A549 (cell line): ENCODE results near the gene GPR52. TPM values are rescaled to one million over a fixed set of nuclear protein-coding genes. Genes with fewer than 3 reads are reported as not detected.
A peak's percentile ranks its signal among the peaks of the same experiment; 100 is the strongest.

Experiments
- ATAC-seq, 2 experiments: fragments of 200-7000 bp in 1 of 2; fragments of >200 bp in 1 of 2; cut with Nextera tagmentation in 1 of 2; cut with Tn5 transposase in 1 of 2; 3 replicates each; pipeline versions ENCODE4 v1.8.0 to v1.9.1; 2018 to 2020; ENCODE audit warnings: mild to moderate bottlenecking in 1 of 2, moderate library complexity in 1 of 2
- CTCF ChIA-PET: fragments of 300-600 bp; sonication (Branson Sonifier 250); formaldehyde crosslinking; extraction: SDS; loops from one replicate; lab custom pipeline; 2021; ENCODE audit warnings: antibody characterized with exemption, inconsistent platforms; lab: Yijun Ruan, JAX
- POLR2A ChIA-PET: fragments of 350-600 bp; formaldehyde crosslinking; extraction: SDS; loops from one replicate; lab custom pipeline; 2021; ENCODE audit warnings: antibody characterized with exemption, inconsistent platforms; lab: Yijun Ruan, JAX
- DNase-seq, 2 experiments: peaks; one replicate each; pipeline versions ENCODE4 v3.0.0 to v3.0.0-alpha.2; 2011 to 2016; ENCODE audit warnings: low read depth in 1 of 2, low spot score in 1 of 2
- FAIRE-seq: peaks from 2 replicates; lab custom pipeline; 2011; peaks lifted over from hg19 to GRCh38; lab: Jason Lieb, UNC
- H3K27ac ChIP-seq, 2 experiments: fragments of >200 bp; sonication (Bioruptor Twin); formaldehyde crosslinking; 3 replicates each; pipeline ENCODE4 v1.5.1; 2016 to 2017
- H3K4me1 ChIP-seq: fragments of >200 bp; sonication (Bioruptor Twin); formaldehyde crosslinking; 3 replicates; pipeline ENCODE4 v1.6.1; 2016
- H3K4me2 ChIP-seq: fragments of >200 bp; sonication (Bioruptor Twin); formaldehyde crosslinking; 3 replicates; pipeline ENCODE4 v1.6.1; 2016
- H3K4me3 ChIP-seq: fragments of >200 bp; sonication (Bioruptor Twin); formaldehyde crosslinking; 3 replicates; pipeline ENCODE4 v1.5.1; 2016
- H3K9me3 ChIP-seq: fragments of >200 bp; sonication (Bioruptor Twin); formaldehyde crosslinking; 3 replicates; pipeline ENCODE4 v1.6.1; 2016
- BHLHE40 ChIP-seq: IDR thresholded peaks from 2 replicates; pipeline ENCODE4 v1.6.1; 2012; ENCODE audit warnings: low read depth, low read length, inconsistent platforms
- CHD2 ChIP-seq: fragments of 150-350 bp; IDR thresholded peaks from 2 replicates; pipeline ENCODE4 v1.6.1; 2014; ENCODE audit warnings: low read length; ENCODE audit not compliant: partially characterized antibody
- CHD4 ChIP-seq: fragments of 200-600 bp; sonication (generic); IDR thresholded peaks from 2 replicates; pipeline ENCODE4 v1.6.1; 2016; ENCODE audit warnings: antibody characterized with exemption, mild to moderate bottlenecking, borderline replicate concordance
- E2F6 ChIP-seq: IDR thresholded peaks from 2 replicates; pipeline ENCODE4 v1.6.1; 2012; ENCODE audit warnings: low read depth, borderline replicate concordance
- EP300 ChIP-seq, 2 experiments: fragments of >200 bp; sonication (Bioruptor Twin); formaldehyde crosslinking; IDR thresholded peaks; 2 replicates in 1 of 2; 3 replicates in 1 of 2; pipeline ENCODE4 v1.6.1; 2016 to 2017
- FOXS1 ChIP-seq: fragments of 250-450 bp; sonication (Bioruptor Pico); IDR thresholded peaks from 2 replicates; pipeline ENCODE4 v1.5.0; 2020; ENCODE audit warnings: mild to moderate bottlenecking, moderate library complexity
- HOXB13 ChIP-seq: fragments of 250-450 bp; sonication (Bioruptor Pico); IDR thresholded peaks from 2 replicates; pipeline ENCODE4 v1.5.0; 2020; ENCODE audit warnings: low read depth, mild to moderate bottlenecking, moderate library complexity
- KDM1A ChIP-seq: fragments of 200-600 bp; sonication (generic); IDR thresholded peaks from 2 replicates; pipeline ENCODE4 v1.6.1; 2016; ENCODE audit warnings: low read depth, mild to moderate bottlenecking
- MAFK ChIP-seq: fragments of 450-650 bp; IDR thresholded peaks from 2 replicates; pipeline ENCODE4 v1.6.1; 2014; ENCODE audit not compliant: partially characterized antibody
- MYC ChIP-seq: IDR thresholded peaks from 2 replicates; pipeline ENCODE4 v1.6.1; 2012; ENCODE audit warnings: mild to moderate bottlenecking, inconsistent platforms, low read length, improper control_type of control experiment, borderline replicate concordance
- NFE2L2 ChIP-seq: fragments of 150-350 bp; conservative IDR thresholded peaks from 2 replicates; pipeline ENCODE4 v1.6.1; 2014; ENCODE audit warnings: low read length
- PHF8 ChIP-seq: fragments of 200-600 bp; sonication (generic); IDR thresholded peaks from 2 replicates; pipeline ENCODE4 v1.6.1; 2016; ENCODE audit warnings: low read depth, mild to moderate bottlenecking, antibody characterized with exemption, moderate library complexity, borderline replicate concordance
- POLR2AphosphoS2 ChIP-seq: conservative IDR thresholded peaks from 2 replicates; pipeline ENCODE4 v1.6.1; 2012; ENCODE audit warnings: low read length, improper control_type of control experiment, inconsistent platforms
- RCOR1 ChIP-seq: fragments of 150-350 bp; IDR thresholded peaks from 2 replicates; pipeline ENCODE4 v1.6.1; 2014; ENCODE audit warnings: antibody characterized with exemption, low read length, low read depth
- REST ChIP-seq: fragments of 200-600 bp; sonication (generic); IDR thresholded peaks from 2 replicates; pipeline ENCODE4 v1.6.1; 2016; ENCODE audit warnings: antibody characterized with exemption, mild to moderate bottlenecking, moderate library complexity
- SMC3 ChIP-seq: fragments of >200 bp; sonication (Bioruptor Twin); formaldehyde crosslinking; IDR thresholded peaks from 3 replicates; pipeline ENCODE4 v1.6.1; 2018; ENCODE audit warnings: inconsistent platforms
- SREBF2 ChIP-seq: fragments of 450-650 bp; IDR thresholded peaks from 2 replicates; pipeline ENCODE4 v1.6.1; 2014; ENCODE audit warnings: mild to moderate bottlenecking, moderate library complexity
- WGBS: methylation state at CpG from one replicate; pipeline ENCODE4 v1.1.6; 2017; ENCODE audit errors: missing lambda C conversion rate; 5-methylcytosine and 5-hydroxymethylcytosine counted together
- polyA plus RNA-seq, 4 experiments: library from polyadenylated mRNA; depleted of rRNA in 3 of 4; stranded (reverse); fragments of >200 nt; fragmentation: RNase III in 1 of 4; extraction: RNeasy Plus Mini Kit Qiagen cat#74134 plus additional on column Dnase treatment in 1 of 4; gene quantifications; 2 replicates in 3 of 4; 3 replicates in 1 of 4; pipeline ENCODE4 v1.2.3, GENCODE V29; 2011 to 2017
- TF ChIP-seq, protein P1 (sequence below): fragments of >200 bp; sonication (Bioruptor Twin); formaldehyde crosslinking; IDR thresholded peaks from 3 replicates; pipeline ENCODE4 v1.5.1; 2016
- TF ChIP-seq, protein P2 (sequence below): fragments of 250-450 bp; sonication (Bioruptor Pico); IDR thresholded peaks from 2 replicates; pipeline ENCODE4 v1.5.0; 2021; ENCODE audit warnings: mild to moderate bottlenecking, moderate library complexity, borderline replicate concordance
- TF ChIP-seq, protein P3 (sequence below): IDR thresholded peaks from 2 replicates; pipeline ENCODE4 v1.6.1; 2012
- TF ChIP-seq, protein P4 (sequence below): fragments of >200 bp; sonication (Bioruptor Twin); formaldehyde crosslinking; IDR thresholded peaks from 2 replicates; pipeline ENCODE4 v1.6.1; 2016

GPR52 gene
- polyA plus RNA-seq, 2 of the 4 experiments (the other 2 are of a cell fraction): 0.22 TPM; not detected in 1

- no peak for DNase-seq
- ATAC-seq: no peak
- TF ChIP-seq CHD4 (no peak), NFE2L2 (no peak), SMC3 (no peak), POLR2AphosphoS2 (no peak), HOXB13 (no peak)
- TF ChIP-seq, protein P1, sequence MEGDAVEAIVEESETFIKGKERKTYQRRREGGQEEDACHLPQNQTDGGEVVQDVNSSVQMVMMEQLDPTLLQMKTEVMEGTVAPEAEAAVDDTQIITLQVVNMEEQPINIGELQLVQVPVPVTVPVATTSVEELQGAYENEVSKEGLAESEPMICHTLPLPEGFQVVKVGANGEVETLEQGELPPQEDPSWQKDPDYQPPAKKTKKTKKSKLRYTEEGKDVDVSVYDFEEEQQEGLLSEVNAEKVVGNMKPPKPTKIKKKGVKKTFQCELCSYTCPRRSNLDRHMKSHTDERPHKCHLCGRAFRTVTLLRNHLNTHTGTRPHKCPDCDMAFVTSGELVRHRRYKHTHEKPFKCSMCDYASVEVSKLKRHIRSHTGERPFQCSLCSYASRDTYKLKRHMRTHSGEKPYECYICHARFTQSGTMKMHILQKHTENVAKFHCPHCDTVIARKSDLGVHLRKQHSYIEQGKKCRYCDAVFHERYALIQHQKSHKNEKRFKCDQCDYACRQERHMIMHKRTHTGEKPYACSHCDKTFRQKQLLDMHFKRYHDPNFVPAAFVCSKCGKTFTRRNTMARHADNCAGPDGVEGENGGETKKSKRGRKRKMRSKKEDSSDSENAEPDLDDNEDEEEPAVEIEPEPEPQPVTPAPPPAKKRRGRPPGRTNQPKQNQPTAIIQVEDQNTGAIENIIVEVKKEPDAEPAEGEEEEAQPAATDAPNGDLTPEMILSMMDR: no peak
- TF ChIP-seq, protein P2, sequence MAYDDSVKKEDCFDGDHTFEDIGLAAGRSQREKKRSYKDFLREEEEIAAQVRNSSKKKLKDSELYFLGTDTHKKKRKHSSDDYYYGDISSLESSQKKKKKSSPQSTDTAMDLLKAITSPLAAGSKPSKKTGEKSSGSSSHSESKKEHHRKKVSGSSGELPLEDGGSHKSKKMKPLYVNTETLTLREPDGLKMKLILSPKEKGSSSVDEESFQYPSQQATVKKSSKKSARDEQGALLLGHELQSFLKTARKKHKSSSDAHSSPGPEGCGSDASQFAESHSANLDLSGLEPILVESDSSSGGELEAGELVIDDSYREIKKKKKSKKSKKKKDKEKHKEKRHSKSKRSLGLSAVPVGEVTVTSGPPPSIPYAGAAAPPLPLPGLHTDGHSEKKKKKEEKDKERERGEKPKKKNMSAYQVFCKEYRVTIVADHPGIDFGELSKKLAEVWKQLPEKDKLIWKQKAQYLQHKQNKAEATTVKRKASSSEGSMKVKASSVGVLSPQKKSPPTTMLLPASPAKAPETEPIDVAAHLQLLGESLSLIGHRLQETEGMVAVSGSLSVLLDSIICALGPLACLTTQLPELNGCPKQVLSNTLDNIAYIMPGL (CRISPR knock-in tag): no peak
- CTCF ChIA-PET: no interaction called here
- no peak overlapping the region for H3K4me2 ChIP-seq
- H3K9me3 ChIP-seq: no peaks in the 10 kb centered on the region
- H3K4me1 ChIP-seq: peaks cover 8% of the 10 kb centered on the region; the same call in 2 of the 3 replicates
- 82% methylated on average over 4 of the region's 4 CpGs for WGBS
- no peak overlapping the region for H3K27ac ChIP-seq
- no peak for FAIRE-seq
- POLR2A ChIA-PET: no interaction called here
- no peak overlapping the region for H3K4me3 ChIP-seq
Observed at GRCh38 chr1:174401075-174401474, 46.7 kb upstream of the GPR52 start.

- Histone ChIP-seq H3K4me3 (no peak overlapping the region), H3K4me2 (peak overlapping the region; percentile 15; the same call in 1 of the 3 replicates), H3K4me1 (peaks cover 8% of the 10 kb centered on the region; the same call in 2 of the 3 replicates)
- CTCF ChIA-PET: no interaction called here
- 29% methylated on average over 1 of the region's 1 CpG for WGBS
- DNase-seq: no peak
- no peak for FAIRE-seq
- TF ChIP-seq, protein P3, sequence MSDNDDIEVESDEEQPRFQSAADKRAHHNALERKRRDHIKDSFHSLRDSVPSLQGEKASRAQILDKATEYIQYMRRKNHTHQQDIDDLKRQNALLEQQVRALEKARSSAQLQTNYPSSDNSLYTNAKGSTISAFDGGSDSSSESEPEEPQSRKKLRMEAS: no peak
- TF ChIP-seq E2F6 (no peak), SREBF2 (no peak)
- TF ChIP-seq, all 56 proteins: peak for 0
- ATAC-seq: no peak
- Histone ChIP-seq H3K27ac (no peak overlapping the region), H3K9me3 (no peaks in the 10 kb centered on the region)
- POLR2A ChIA-PET: no interaction called here
Observed at GRCh38 chr1:174405219-174405618, 42.5 kb upstream of the GPR52 start.

- no peak for FAIRE-seq
- Histone ChIP-seq H3K4me3 (no peak overlapping the region), H3K4me1 (peaks cover 8% of the 10 kb centered on the region; the same call in 2 of the 3 replicates), H3K27ac (no peak overlapping the region), H3K9me3 (no peaks in the 10 kb centered on the region), H3K4me2 (no peak overlapping the region)
- TF ChIP-seq, protein P1: no peak
- TF ChIP-seq FOXS1 (CRISPR knock-in tag) (no peak), REST (no peak), RCOR1 (no peak), MYC (no peak), PHF8 (no peak), BHLHE40 (no peak), CHD2 (no peak), MAFK (no peak), EP300 (IDR thresholded peaks at IDR 0.05) (no peak), KDM1A (no peak), SMC3 (no peak)
- TF ChIP-seq, protein P4, sequence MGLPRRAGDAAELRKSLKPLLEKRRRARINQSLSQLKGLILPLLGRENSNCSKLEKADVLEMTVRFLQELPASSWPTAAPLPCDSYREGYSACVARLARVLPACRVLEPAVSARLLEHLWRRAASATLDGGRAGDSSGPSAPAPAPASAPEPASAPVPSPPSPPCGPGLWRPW: no peak
- no peak for DNase-seq
- CTCF ChIA-PET: no interaction called here
- WGBS: 76% methylated on average over 4 of the region's 4 CpGs
- no peak for ATAC-seq
- POLR2A ChIA-PET: no interaction called here
Observed at GRCh38 chr1:174406421-174406820, 41.3 kb upstream of the GPR52 start.
